Pancreas (tissue), 10 donors: Measurements from ENCODE around the gene C6orf118. TPM values are rescaled to one million over a fixed set of nuclear protein-coding genes. Genes with fewer than 3 reads are reported as not detected.

Source experiments
- ATAC-seq, 4 donors: fragments of 200-7000 bp; cut with Tn5 transposase; one replicate each; pipeline versions ENCODE4 v1.8.0 to v1.9.1; 2020; ENCODE audit warnings: mild to moderate bottlenecking in 4 of 4, moderate library complexity in 4 of 4
- DNase-seq, 6 donors: peaks; one replicate each; pipeline ENCODE4 v3.0.0-alpha.2; 2020
- FAIRE-seq: peaks from 2 replicates; lab custom pipeline; 2012; peaks lifted over from hg19 to GRCh38; lab: Jason Lieb, UNC
- H3K27ac ChIP-seq, 4 donors: fragments of 200-600 bp; sonication (generic); 1 replicate in 3 of 4; 2 replicates in 1 of 4; pipeline versions ENCODE4 v1.5.0 to v1.8.0; 2020
- H3K27me3 ChIP-seq, 4 donors: fragments of 200-600 bp; one replicate each; pipeline ENCODE4 v1.8.0; 2021
- H3K36me3 ChIP-seq, 3 donors: fragments of 200-600 bp; sonication (generic) in 1 of 3; one replicate each; pipeline versions ENCODE4 v1.5.0 to v1.8.0; 2020 to 2021
- H3K4me1 ChIP-seq, 3 donors: fragments of 200-600 bp; one replicate each; pipeline ENCODE4 v1.8.0; 2021
- H3K4me3 ChIP-seq, 4 donors: fragments of 200-600 bp; sonication (generic) in 2 of 4; one replicate each; pipeline versions ENCODE4 v1.5.0 to v1.8.0; 2020 to 2021
- H3K9me3 ChIP-seq, 4 donors: fragments of 200-600 bp; one replicate each; pipeline ENCODE4 v1.8.0; 2021
- CTCF ChIP-seq, 4 donors: fragments of 200-600 bp; sonication (generic) in 3 of 4; IDR thresholded peaks; one replicate each; pipeline versions ENCODE4 v1.5.0 to v1.8.0; 2021; ENCODE audit warnings: antibody characterized with exemption in 4 of 4
- WGBS, 2 donors: extraction: QIAGEN DNeasy Blood & Tissue Kit; methylation state at CpG; one replicate each; pipeline ENCODE4 v1.1.7; 2013; 5-methylcytosine and 5-hydroxymethylcytosine counted together
- intact Hi-C, 3 donors: fragments of 100-400 bp; cut with DNase I; formaldehyde crosslinking; loops; one replicate each; pipeline versions ENCODE4 v1.11.1 to v1.14.2; 2022
- polyA plus RNA-seq, 2 donors: library from polyadenylated mRNA; stranded (reverse); fragments of 200-250 nt; gene quantifications; one replicate each; pipeline ENCODE4 v1.2.3, GENCODE V29; 2013
- total RNA-seq, 6 donors: library from RNA; stranded (reverse); fragmentation: NEBNext Ultra II Directional in 4 of 6; extraction: Animal tissue kit (Norgen Biotek cat#: 25700) in 4 of 6; gene quantifications; one replicate each; pipeline versions ENCODE4 v1.2.1 to v1.2.4, GENCODE V29; 2021 to 2023
- donor health status: healthy with polysubstance abuse.
- donor health status: DM: no; HTN: no; CAD: no; lungs with moderate emphysema.
- donor health status: DM: no; HTN: no; CAD: no.
- donor health status: control.
- donor health status: control.
- donor health status: Bipolar disorder and iron deficiency.
- donor health status: DM: yes; HTN: yes; CAD: no.
- donor health status: DM: no; HTN: no; CAD: no.
- donor health status: DM: no; HTN: no; CAD: no.
- donor health status: DM: yes; HTN: yes; CAD: no.

The C6orf118 gene
- total and polyA plus RNA-seq, 8 donors: 0.05 to 0.19 TPM; not detected in 6

- intact Hi-C loops: no loop called here
- DNase-seq: no peak
- Histone ChIP-seq H3K27me3 (no peaks in the 10 kb centered on the region), H3K27ac (no peak overlapping the region), H3K9me3 (no peaks in the 10 kb centered on the region), H3K4me1 (no peaks in the 10 kb centered on the region), H3K36me3 (no peaks in the 10 kb centered on the region), H3K4me3 (no peak overlapping the region)
- no peak for FAIRE-seq
- no peak for ATAC-seq
- 60 to 63% methylated on average over 1 of the region's 1 CpG for WGBS, 2 donors
- no peak for TF ChIP-seq CTCF (IDR thresholded peaks at IDR 0.05)
Measured at GRCh38 chr6:165321555-165322145, 12.2 kb upstream of the C6orf118 start.

- Histone ChIP-seq H3K4me1 (no peaks in the 10 kb centered on the region), H3K9me3 (no peaks in the 10 kb centered on the region), H3K27ac (no peak overlapping the region), H3K4me3 (no peak overlapping the region), H3K27me3 (no peaks in the 10 kb centered on the region), H3K36me3 (no peaks in the 10 kb centered on the region)
- 44 to 54% methylated on average over 3 of the region's 3 CpGs for WGBS, 2 donors
- DNase-seq (no peak), FAIRE-seq (no peak), ATAC-seq (no peak)
- no peak for TF ChIP-seq CTCF (IDR thresholded peaks at IDR 0.05)
- intact Hi-C loops: no loop called here
Measured at GRCh38 chr6:165321150-165321549, 11.7 kb upstream of the C6orf118 start.

- Histone ChIP-seq H3K27ac (no peak overlapping the region), H3K9me3 (no peaks in the 10 kb centered on the region), H3K4me1 (no peaks in the 10 kb centered on the region), H3K4me3 (no peak overlapping the region), H3K36me3 (no peaks in the 10 kb centered on the region), H3K27me3 (no peaks in the 10 kb centered on the region)
- intact Hi-C loops: no loop called here
- TF ChIP-seq CTCF (IDR thresholded peaks at IDR 0.05): no peak
- ATAC-seq (no peak), DNase-seq (no peak), FAIRE-seq (no peak)
- WGBS, 2 donors: 59 to 78% methylated on average over 14 of the region's 14 CpGs
Measured at GRCh38 chr6:165317723-165318122, 8.3 kb upstream of the C6orf118 start.

GRCh38 chr6:165306955-165307354, 2.5 kb downstream of the C6orf118 start:
- H3K4me1 ChIP-seq: no peaks in the 10 kb centered on the region
- no peak overlapping the region for H3K27ac ChIP-seq
- WGBS, 2 donors: 46 to 61% methylated on average over 3 of the region's 3 CpGs
- FAIRE-seq (no peak), ATAC-seq (no peak), DNase-seq (no peak)
- H3K27me3 ChIP-seq: no peaks in the 10 kb centered on the region
- H3K4me3 ChIP-seq: no peak overlapping the region
- H3K9me3 ChIP-seq: no peaks in the 10 kb centered on the region
- intact Hi-C loops: no loop called here
- TF ChIP-seq CTCF (IDR thresholded peaks at IDR 0.05): no peak
- H3K36me3 ChIP-seq: no peaks in the 10 kb centered on the region

GRCh38 chr6:165301372-165302246, 7.8 kb downstream of the C6orf118 start:
- Histone ChIP-seq H3K4me3 (no peak overlapping the region), H3K27ac (no peak overlapping the region), H3K9me3 (no peaks in the 10 kb centered on the region), H3K27me3 (no peaks in the 10 kb centered on the region), H3K4me1 (no peaks in the 10 kb centered on the region), H3K36me3 (no peaks in the 10 kb centered on the region)
- WGBS, 2 donors: 79 to 89% methylated on average over 38 of the region's 38 CpGs
- no peak for FAIRE-seq
- peak in 1 of 6 donors; percentile 52 for DNase-seq
- no peak for ATAC-seq
- no peak for TF ChIP-seq CTCF (IDR thresholded peaks at IDR 0.05)
- intact Hi-C loops: no loop called here
